H4 (cell line): Measurements from ENCODE around the gene TRIP11. TPM values are rescaled to one million over a fixed set of nuclear protein-coding genes. Genes with fewer than 3 reads are reported as not detected.

Experiments used
- DNase-seq: peaks from one replicate; pipeline ENCODE4 v3.0.0-alpha.2; 2015; ENCODE audit warnings: low spot score
- total RNA-seq: library from RNA; depleted of rRNA; stranded (reverse); fragments of >200 nt; shearing (Covaris generic); gene quantifications from 2 replicates; pipeline ENCODE4 v1.2.3, GENCODE V29; 2014; rRNA removed

Gene TRIP11
- total RNA-seq, 1 experiment from 2014 or later: 18.1 TPM

DNA sequence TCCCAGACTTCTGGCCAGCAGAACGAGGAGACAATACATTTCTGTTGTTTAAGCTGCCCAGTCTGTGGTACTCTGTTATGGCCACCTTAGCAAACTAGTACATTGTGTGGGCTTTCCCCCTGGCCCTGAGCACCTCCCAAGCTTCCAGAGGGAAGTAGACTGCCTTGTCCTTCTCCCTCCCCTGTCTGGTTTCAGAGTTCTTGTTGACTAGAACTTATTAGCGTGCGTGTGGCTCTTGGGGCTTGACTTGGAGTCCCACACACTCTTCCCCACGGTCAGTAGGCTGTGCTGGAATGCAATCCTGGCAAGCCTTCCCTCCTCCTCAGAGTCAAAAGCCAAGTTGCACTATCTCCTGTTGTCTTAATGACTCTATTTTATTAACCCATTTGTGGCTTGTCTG is 120.0 kb downstream of the TRIP11 start:
- no peak for DNase-seq

DNA sequence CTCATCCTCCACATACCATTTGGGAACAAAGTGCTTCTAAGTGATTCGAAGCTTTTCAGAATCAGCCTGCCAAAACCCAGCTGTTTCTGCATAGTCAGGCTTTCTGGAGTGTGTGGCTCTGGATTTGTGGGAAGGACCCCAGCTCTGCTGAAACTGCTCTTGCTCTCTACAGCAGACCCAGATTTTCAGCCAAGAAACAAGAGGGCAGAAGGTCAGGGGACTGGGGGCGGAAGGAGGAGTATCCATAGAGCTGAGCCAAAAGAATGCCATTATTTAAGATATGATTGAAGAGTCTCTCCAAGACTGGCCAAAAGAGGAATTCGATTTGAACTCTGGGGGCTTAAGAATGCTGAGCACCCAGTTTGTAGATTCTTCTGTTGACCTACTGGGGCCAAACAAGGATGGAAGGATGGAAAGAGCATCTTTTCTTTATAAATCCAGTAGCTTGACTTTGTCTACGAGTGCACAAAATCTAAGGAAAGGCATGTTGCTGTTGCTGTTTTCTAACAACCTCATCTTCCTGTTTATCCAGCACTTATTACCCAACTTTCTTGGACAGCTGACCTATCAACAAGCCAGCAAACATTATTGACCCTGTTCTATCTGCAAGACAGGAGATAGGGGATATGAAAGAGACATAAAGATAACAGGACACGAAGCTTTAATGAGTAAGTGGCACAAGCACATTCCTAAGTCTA is 121.5 kb downstream of the TRIP11 start:
- no peak for DNase-seq

Other genes with a start within 250 kb of the TRIP11 start
- 2.4 and 3.1 TPM in 2 replicates for gene TC2N, start 172.5 kb downstream of the TRIP11 start, total RNA-seq
- 10.1 and 14.2 TPM in 2 replicates for gene FBLN5, start 92.4 kb downstream of the TRIP11 start, total RNA-seq
- 31.0 and 51.3 TPM in 2 replicates for gene ATXN3, start 66.5 kb upstream of the TRIP11 start, total RNA-seq
- gene NDUFB1, start 81.6 kb upstream of the TRIP11 start, total RNA-seq: 520 and 847 TPM in 2 replicates
- gene CPSF2, start 81.9 kb upstream of the TRIP11 start, total RNA-seq: 94.5 and 97.7 TPM in 2 replicates